Measurements from ENCODE around the gene ACBD3.

DNA sequence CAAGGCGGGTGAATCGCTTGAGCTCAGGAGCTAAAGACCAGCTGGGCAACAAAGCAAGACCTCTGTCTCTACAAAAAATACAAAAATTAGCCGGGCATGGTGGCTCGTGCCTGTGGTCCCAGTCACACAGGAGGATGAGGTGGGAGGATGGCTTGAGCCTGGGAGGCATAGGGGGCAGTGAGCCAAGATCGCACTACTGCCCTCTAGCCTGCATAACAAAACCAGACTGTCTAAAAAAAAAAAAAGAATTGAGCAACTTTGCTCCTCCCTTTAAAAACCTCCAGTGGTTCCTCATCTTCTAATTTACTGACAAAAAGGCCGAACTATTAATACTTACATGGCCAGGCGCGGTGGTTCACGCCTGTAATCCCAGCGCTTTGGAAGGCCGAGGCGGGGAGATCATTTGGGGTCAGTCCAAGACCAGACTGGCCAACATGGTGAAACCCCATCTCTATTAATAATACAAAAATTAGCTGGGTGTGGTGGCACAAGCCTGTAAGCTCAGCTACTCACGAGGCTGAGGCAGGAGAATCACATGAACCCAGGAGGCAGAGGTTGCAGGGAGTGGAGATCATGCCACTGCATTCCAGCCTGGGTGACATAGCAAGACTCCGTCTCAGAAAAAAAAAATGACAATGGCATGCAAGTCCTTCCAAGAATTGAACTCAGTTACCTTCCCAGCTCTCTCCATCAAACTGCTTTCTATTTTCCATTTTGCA lies 4.4 kb downstream of the ACBD3 start:
- no peak for TF ChIP-seq EZH2phosphoT487 (IDR thresholded peaks at IDR 0.05; ENCODE audit: borderline replicate concordance, low read length)
- TF ChIP-seq, protein P1, sequence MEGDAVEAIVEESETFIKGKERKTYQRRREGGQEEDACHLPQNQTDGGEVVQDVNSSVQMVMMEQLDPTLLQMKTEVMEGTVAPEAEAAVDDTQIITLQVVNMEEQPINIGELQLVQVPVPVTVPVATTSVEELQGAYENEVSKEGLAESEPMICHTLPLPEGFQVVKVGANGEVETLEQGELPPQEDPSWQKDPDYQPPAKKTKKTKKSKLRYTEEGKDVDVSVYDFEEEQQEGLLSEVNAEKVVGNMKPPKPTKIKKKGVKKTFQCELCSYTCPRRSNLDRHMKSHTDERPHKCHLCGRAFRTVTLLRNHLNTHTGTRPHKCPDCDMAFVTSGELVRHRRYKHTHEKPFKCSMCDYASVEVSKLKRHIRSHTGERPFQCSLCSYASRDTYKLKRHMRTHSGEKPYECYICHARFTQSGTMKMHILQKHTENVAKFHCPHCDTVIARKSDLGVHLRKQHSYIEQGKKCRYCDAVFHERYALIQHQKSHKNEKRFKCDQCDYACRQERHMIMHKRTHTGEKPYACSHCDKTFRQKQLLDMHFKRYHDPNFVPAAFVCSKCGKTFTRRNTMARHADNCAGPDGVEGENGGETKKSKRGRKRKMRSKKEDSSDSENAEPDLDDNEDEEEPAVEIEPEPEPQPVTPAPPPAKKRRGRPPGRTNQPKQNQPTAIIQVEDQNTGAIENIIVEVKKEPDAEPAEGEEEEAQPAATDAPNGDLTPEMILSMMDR (IDR thresholded peaks at IDR 0.05; ENCODE audit: low read depth, low read length, poor library complexity, severe bottlenecking), result peak; percentile 58

Data from DOHH2 (cell line).